Endothelial cell of umbilical vein (primary cell): ENCODE measurements around the gene LAIR1. TPM values are rescaled to one million over a fixed set of nuclear protein-coding genes. Genes with fewer than 3 reads are reported as not detected.

Source experiments
- BruUV-seq: library from RNA; stranded (reverse); fragments of 400-500 nt; replicated peaks from 2 replicates; lab custom pipeline; 2021; lab: Mats Ljungman, UMichigan
- CTCF ChIA-PET: fragments of 300-600, 350-600 bp; sonication (Branson Sonifier 250); formaldehyde crosslinking; loops from one replicate; lab custom pipeline; 2021; ENCODE audit warnings: antibody characterized with exemption, inconsistent platforms; lab: Charles Lee
- POLR2A ChIA-PET: fragments of 300-600, 350-600 bp; sonication (Branson Sonifier 250); formaldehyde crosslinking; loops from one replicate; lab custom pipeline; 2021; ENCODE audit warnings: antibody characterized with exemption, inconsistent platforms; lab: Charles Lee
- DNase-seq: peaks from one replicate; pipeline ENCODE4 v3.0.0-alpha.2; 2011; ENCODE audit warnings: low read depth, low spot score
- FAIRE-seq: peaks from 2 replicates; lab custom pipeline; 2011; peaks lifted over from hg19 to GRCh38; lab: Jason Lieb, UNC
- H2AFZ ChIP-seq: 2 replicates; pipeline ENCODE4 v1.6.0; 2012; ENCODE audit warnings: low read depth, low read length, control low read depth, inconsistent platforms
- H3K27ac ChIP-seq: 2 replicates; pipeline ENCODE4 v1.5.1; 2011; ENCODE audit warnings: low read depth, mild to moderate bottlenecking, control low read depth, low read length, moderate library complexity; ENCODE audit not compliant: insufficient read depth
- H3K27me3 ChIP-seq, 2 experiments: 2 replicates each; pipeline versions ENCODE4 v1.6.0 to v1.6.1; 2011; ENCODE audit warnings: low read length in 2 of 2, mixed read lengths in 1 of 2; ENCODE audit not compliant: control insufficient read depth in 2 of 2, insufficient read depth in 2 of 2
- H3K36me3 ChIP-seq, 2 experiments: 2 replicates in 1 of 2; 3 replicates in 1 of 2; pipeline ENCODE4 v1.5.1; 2011; ENCODE audit warnings: low read length in 2 of 2, mild to moderate bottlenecking in 1 of 2, moderate library complexity in 1 of 2; ENCODE audit not compliant: control insufficient read depth in 2 of 2, insufficient read depth in 2 of 2; ENCODE audit errors: extremely low read depth in 1 of 2
- H3K4me1 ChIP-seq: 3 replicates; pipeline ENCODE4 v1.5.1; 2011; ENCODE audit warnings: mild to moderate bottlenecking, low read length; ENCODE audit not compliant: control insufficient read depth, insufficient read depth; ENCODE audit errors: extremely low read depth
- H3K4me2 ChIP-seq: 2 replicates; pipeline ENCODE4 v1.6.1; 2011; ENCODE audit warnings: low read length, control low read depth, mixed read lengths; ENCODE audit not compliant: insufficient read depth
- H3K4me3 ChIP-seq, 3 experiments: fragments of 200-600 bp in 1 of 3; sonication (generic), shearing (Covaris generic) in 1 of 3; replicated peaks in 1 of 3; 2 replicates each; pipeline ENCODE4 v1.5.1; 2011 to 2016; ENCODE audit warnings: control low read depth in 3 of 3, low read length in 3 of 3, mild to moderate bottlenecking in 2 of 3, inconsistent platforms in 1 of 3, low read depth in 1 of 3, moderate library complexity in 1 of 3; ENCODE audit not compliant: insufficient read depth in 1 of 3
- H3K79me2 ChIP-seq: 2 replicates; pipeline ENCODE4 v1.6.0; 2012; ENCODE audit warnings: low read length, inconsistent platforms; ENCODE audit not compliant: control insufficient read depth, insufficient read depth
- H3K9ac ChIP-seq: replicated peaks from 2 replicates; pipeline ENCODE3; 2011; ENCODE audit warnings: low read length, control low read depth; ENCODE audit not compliant: insufficient read depth; ENCODE audit errors: extremely low read depth
- H3K9me1 ChIP-seq: replicated peaks from 3 replicates; pipeline ENCODE4 v1.6.0; 2011; ENCODE audit warnings: mild to moderate bottlenecking, low read length; ENCODE audit not compliant: control insufficient read depth, insufficient read depth; ENCODE audit errors: extremely low read depth
- H3K9me3 ChIP-seq: replicated peaks from 2 replicates; pipeline ENCODE4 v1.5.1; 2012; ENCODE audit warnings: low read length, inconsistent platforms; ENCODE audit not compliant: control insufficient read depth, insufficient read depth
- H4K20me1 ChIP-seq: replicated peaks from 2 replicates; pipeline ENCODE3; 2011; ENCODE audit warnings: mild to moderate bottlenecking, low read length; ENCODE audit not compliant: control insufficient read depth, insufficient read depth; ENCODE audit errors: extremely low read depth
- EZH2 ChIP-seq: IDR thresholded peaks from 2 replicates; pipeline ENCODE4 v1.6.1; 2012; ENCODE audit warnings: borderline replicate concordance, low read depth, mild to moderate bottlenecking, moderate library complexity, low read length, inconsistent platforms; ENCODE audit not compliant: severe bottlenecking
- FOS ChIP-seq: IDR thresholded peaks from 2 replicates; pipeline ENCODE4 v1.6.1; 2011; ENCODE audit warnings: mild to moderate bottlenecking, low read length, moderate library complexity, borderline replicate concordance; ENCODE audit not compliant: insufficient read depth
- GATA2 ChIP-seq: IDR thresholded peaks from 2 replicates; pipeline ENCODE4 v1.7.0; 2011; ENCODE audit warnings: low read depth, mild to moderate bottlenecking, moderate library complexity, mixed read lengths, low read length; ENCODE audit not compliant: insufficient read length, insufficient read depth
- JUN ChIP-seq: IDR thresholded peaks from 2 replicates; pipeline ENCODE4 v1.6.1; 2011; ENCODE audit warnings: borderline replicate concordance, low read depth; ENCODE audit not compliant: insufficient read length, insufficient read depth
- MYC ChIP-seq: IDR thresholded peaks from one replicate; pipeline ENCODE4 v1.6.1; 2011; ENCODE audit warnings: mild to moderate bottlenecking, low read depth, low read length
- POLR2A ChIP-seq: IDR thresholded peaks from 2 replicates; pipeline ENCODE4 v1.6.1; 2012; ENCODE audit warnings: low read depth, mild to moderate bottlenecking, control low read depth, low read length
- POLR2AphosphoS5 ChIP-seq: IDR thresholded peaks from 2 replicates; pipeline ENCODE4 v1.6.1; 2012; ENCODE audit warnings: low read depth, mild to moderate bottlenecking, control low read depth, low read length, moderate library complexity; ENCODE audit not compliant: insufficient read depth
- dilution Hi-C: fragments of 300-500 bp; cut with MboI; formaldehyde crosslinking; loops from one replicate; pipeline ENCODE4 v1.15.0; 2019; ENCODE audit warnings: low sequenced_read_pairs; ENCODE audit not compliant: extremely low pct_ligation_motif_present
- intact Hi-C: fragments of 100-400 bp; cut with micrococcal nuclease; formaldehyde crosslinking; loops from one replicate; pipeline ENCODE4 v1.10.0; 2022
- polyA plus RNA-seq, 4 experiments: library from polyadenylated mRNA; depleted of rRNA in 3 of 4; stranded (reverse) in 3 of 4; unstranded in 1 of 4; fragments of >200 nt; gene quantifications; 2 replicates each; pipeline versions ENCODE4 v1.2.1 to v1.2.3, GENCODE V29; 2011 to 2012; ENCODE audit warnings: missing spikeins in 1 of 4
- total RNA-seq: library from RNA; stranded (reverse); gene quantifications from 2 replicates; pipeline ENCODE4 v1.2.3, GENCODE V29; 2021
- TF ChIP-seq, protein P1 (sequence below): IDR thresholded peaks from 2 replicates; pipeline ENCODE4 v1.6.1; 2011; ENCODE audit not compliant: insufficient read depth, insufficient read length
- TF ChIP-seq, protein P2 (sequence below), 2 donors: IDR thresholded peaks; 1 replicate in 1 of 2; 2 replicates in 1 of 2; pipeline ENCODE4 v1.5.1; 2011; ENCODE audit warnings: low read length in 2 of 2, mild to moderate bottlenecking in 2 of 2, moderate library complexity in 2 of 2, control low read depth in 1 of 2, inconsistent platforms in 1 of 2, low read depth in 1 of 2; ENCODE audit not compliant: insufficient read depth in 1 of 2; ENCODE audit errors: extremely low read depth in 1 of 2

LAIR1 gene
- total and polyA plus RNA-seq, 2 donors (not counting 3 experiments of a cell fraction or from before 2014, with no cell fraction given): not detected

DNA sequence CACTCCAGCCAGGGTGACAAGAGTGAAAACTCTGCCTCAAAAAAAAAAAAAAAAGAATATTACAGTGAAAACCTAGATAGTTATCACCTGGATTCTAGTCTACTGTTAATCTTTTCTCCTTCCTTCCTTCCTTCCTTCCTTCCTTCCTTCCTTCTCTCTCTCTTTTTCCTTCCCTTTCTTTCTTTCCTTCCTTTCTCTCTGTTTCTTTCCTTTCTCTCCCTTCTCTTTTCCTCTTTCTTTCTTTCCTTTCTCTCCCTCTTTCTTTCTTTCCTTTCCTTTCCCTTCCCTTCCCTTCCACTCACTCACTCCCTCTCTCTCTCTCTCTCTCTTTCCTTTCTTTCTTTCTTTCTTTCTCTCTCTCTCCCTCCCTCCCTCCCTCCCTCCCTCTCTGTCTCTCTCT, 40.9 kb upstream of the LAIR1 start:
- no peak for DNase-seq
- Histone ChIP-seq H3K27ac (no peak overlapping the region), H3K4me1 (no peaks in the 10 kb centered on the region), H3K9ac (no peak overlapping the region), H4K20me1 (no peaks in the 10 kb centered on the region), H3K36me3 (no peaks in the 10 kb centered on the region), H3K4me3 (no peak overlapping the region), H2AFZ (no peak overlapping the region), H3K79me2 (no peaks in the 10 kb centered on the region), H3K4me2 (no peak overlapping the region), H3K9me3 (no peaks in the 10 kb centered on the region), H3K9me1 (no peaks in the 10 kb centered on the region), H3K27me3 (no peaks in the 10 kb centered on the region)
- dilution Hi-C loops: no loop called here
- CTCF ChIA-PET: no interaction called here
- POLR2A ChIA-PET: no interaction called here
- intact Hi-C loops: no loop called here
- FAIRE-seq: no peak
- no peak for TF ChIP-seq GATA2
- no peak for TF ChIP-seq POLR2AphosphoS5
- TF ChIP-seq FOS: no peak
- no peak for TF ChIP-seq EZH2
- TF ChIP-seq, protein P1, sequence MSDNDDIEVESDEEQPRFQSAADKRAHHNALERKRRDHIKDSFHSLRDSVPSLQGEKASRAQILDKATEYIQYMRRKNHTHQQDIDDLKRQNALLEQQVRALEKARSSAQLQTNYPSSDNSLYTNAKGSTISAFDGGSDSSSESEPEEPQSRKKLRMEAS: no peak
- no peak for TF ChIP-seq JUN
- TF ChIP-seq, protein P2, sequence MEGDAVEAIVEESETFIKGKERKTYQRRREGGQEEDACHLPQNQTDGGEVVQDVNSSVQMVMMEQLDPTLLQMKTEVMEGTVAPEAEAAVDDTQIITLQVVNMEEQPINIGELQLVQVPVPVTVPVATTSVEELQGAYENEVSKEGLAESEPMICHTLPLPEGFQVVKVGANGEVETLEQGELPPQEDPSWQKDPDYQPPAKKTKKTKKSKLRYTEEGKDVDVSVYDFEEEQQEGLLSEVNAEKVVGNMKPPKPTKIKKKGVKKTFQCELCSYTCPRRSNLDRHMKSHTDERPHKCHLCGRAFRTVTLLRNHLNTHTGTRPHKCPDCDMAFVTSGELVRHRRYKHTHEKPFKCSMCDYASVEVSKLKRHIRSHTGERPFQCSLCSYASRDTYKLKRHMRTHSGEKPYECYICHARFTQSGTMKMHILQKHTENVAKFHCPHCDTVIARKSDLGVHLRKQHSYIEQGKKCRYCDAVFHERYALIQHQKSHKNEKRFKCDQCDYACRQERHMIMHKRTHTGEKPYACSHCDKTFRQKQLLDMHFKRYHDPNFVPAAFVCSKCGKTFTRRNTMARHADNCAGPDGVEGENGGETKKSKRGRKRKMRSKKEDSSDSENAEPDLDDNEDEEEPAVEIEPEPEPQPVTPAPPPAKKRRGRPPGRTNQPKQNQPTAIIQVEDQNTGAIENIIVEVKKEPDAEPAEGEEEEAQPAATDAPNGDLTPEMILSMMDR (IDR thresholded peaks at IDR 0.05; ENCODE audit: extremely low read depth in 1 of 2, insufficient read depth in 1 of 2, low read depth in 1 of 2, low read length in 2 of 2): no peak
- no peak for TF ChIP-seq POLR2A
- TF ChIP-seq MYC: no peak
- BruUV-seq: no TSS peak
